HG03460 (cell line): Measurements from ENCODE around the gene PTPN14.

Experiments
- ATAC-seq: cut with Tn5 transposase; IDR thresholded peaks from one replicate; pipeline ENCODE4 v1.9.1; 2021; ENCODE audit not compliant: unreplicated experiment

PTPN14 gene

DNA sequence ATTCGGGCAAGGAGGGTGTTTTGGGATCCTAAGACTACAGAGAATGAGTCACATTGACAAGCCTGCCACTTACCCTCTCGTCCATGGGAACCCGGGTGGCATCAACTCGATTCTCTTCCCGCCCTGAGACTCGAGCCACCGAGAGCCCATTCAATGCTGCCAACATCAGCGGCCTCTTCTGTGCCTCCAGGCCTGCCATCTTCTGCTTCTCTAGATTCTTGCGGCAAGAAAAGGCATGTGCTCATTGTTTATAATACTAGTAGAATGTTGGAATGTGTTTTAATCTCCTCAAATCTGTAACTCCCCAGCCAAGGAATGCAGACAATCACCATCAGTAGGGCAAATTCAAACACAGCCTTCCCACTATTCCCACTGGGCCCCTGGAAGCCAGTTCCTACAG lies 173.5 kb downstream of the PTPN14 start:
- ATAC-seq, result no peak

DNA sequence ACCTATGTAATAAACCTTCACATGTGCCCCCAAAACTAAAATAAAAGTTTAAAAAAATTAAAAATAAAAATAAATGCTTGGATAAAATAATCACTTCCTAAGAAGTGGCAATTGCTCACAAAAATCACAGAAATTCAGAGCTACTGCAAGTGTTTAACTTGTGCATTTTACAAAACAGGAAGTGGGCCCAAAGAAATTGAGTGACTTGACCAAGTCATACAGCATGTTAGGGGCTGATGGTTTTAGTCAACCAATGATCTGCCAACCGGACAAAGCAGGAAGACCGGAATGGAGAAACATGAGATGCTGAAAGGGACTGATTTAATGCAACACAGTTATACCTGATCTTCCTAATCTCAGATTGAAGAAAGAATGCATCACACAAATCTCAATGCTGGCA lies 173.9 kb downstream of the PTPN14 start:
- no peak for ATAC-seq

DNA sequence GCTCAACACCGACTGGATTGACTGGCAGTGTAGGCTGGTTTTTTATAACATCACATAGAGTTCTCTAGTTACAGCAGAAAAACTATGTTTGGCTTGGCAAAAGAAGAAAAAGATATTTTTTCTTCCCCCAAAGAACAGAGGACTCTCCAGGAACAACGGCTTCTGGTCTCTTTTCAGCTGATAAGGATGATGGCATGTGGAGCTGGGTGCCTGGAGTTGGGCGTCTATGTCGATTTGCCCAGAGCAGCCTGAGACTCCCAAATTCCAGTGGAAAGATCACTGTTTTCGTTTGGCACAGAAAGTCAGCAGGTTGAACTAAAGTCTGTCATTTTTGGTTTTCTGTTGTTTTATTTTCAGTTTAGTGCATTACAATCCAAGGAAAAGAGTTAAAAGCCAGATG lies 179.3 kb downstream of the PTPN14 start:
- no peak for ATAC-seq

DNA sequence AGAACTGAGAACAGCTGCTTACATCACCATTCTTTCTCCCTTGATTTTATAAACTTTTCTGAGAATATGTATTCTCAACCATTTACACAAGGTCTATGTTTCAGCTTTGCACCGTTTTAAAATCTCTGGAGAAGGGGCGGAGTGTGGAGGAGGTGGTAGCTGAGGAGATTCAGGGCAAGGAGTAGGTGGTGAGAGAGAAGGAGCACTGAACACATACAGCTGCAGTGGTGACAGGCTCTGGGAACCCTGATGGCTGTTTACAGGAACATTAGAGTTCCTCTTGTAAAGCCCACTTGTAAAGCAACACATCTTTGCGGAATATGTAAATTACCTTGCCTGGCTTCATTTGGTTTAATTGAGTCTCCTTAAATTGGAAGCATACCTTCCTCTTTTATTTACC lies 180.8 kb downstream of the PTPN14 start:
- no peak for ATAC-seq

DNA sequence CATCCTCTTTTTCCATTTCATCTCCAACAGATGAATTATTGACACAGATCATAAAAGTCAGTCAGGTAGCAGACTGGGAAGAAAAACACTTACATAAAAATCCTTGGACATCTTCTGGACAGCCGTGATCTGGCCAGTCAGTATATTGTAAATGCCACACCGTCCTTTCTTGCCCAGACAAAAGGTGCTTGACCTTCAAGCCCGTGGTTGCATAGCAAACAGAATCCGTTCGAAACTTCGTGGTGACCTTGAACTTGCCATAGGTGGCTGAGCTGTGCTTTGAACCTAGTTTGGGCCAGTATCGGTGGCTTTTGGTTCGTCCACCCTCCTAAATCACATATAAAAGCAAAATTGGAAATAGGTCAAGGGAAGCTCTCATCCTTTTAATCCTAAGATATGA lies 182.0 kb downstream of the PTPN14 start:
- ATAC-seq, result no peak

DNA sequence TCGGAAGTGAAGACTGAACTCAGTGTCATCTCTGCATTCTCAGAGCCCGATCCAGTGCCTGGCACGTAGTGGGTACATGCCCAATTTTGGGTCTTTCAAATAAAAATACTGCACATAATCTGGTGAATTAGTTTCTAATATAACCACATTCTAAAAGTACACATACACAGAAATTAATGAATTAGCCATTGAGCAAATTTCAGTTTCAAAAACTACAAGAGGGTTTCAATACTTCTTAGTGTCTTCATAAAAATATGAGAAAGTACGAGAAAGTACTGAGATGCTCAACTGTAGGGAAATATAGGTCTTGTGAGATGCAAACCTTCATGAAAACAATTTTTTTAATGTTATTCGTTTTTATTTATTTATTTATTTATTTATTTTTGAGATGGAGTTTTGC lies 183.6 kb downstream of the PTPN14 start:
- ATAC-seq, result no peak

DNA sequence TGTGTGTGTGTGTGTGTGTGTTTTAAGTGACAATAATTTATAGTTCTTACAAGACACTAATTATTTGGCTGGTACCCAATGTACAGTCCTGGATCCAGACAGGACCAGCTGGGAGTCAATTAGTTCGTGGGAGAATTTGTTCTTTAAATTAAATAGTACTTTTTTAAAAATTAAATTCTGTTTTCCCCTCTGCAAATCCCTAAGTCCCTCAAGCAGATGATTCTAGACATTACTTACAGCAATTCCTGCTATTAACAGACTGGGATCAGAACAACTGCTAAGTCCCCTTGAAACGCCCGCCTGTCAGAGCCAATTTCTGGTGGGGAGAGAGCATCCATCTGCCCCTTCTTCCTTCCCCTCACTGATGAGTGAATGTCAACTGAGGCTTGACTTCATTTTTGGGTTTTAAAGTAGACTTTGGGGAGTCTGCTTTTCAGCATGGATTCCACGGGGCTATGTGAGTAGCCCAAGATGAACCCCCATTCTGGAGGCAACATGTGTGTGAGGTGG lies 186.6 kb downstream of the PTPN14 start:
- ATAC-seq, result no peak

DNA sequence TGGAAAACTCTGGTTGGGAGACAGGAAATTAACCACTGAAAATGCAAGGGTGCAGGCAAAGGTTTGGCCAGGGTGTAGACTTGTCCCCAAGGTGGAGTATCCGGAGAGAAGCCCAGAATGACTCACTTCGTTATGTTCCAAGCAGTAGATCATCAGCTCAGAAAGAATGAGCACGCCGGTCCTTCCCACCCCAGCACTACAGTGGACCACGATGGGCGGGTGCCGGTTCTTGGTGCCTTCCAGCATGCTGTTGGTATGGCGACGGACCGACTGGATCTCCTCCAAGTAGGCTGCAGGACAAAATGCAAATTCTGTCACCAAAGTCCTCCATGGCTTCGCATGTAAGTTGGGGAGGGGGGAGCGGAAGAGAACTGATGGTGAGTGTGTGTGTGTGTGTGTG lies 187.0 kb downstream of the PTPN14 start:
- ATAC-seq, result no peak

DNA sequence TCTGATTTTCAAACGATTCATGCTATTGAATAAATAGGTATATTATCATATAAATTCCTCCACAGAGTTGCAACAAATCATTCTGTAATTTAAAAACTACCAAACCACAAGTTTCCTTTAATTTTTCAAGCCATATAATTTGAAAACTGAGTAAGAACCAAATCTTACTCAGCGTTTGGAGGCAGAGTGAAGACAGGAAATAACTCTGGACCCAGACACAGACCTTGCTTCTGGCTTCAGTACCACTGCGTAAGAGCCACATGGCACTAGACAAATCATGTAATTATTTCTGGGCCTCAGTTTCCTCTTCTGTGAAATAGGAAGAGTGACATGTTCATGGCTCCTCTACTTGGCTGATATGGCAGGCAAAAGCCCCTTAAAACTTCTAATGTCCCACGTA lies 188.0 kb downstream of the PTPN14 start:
- no peak for ATAC-seq

DNA sequence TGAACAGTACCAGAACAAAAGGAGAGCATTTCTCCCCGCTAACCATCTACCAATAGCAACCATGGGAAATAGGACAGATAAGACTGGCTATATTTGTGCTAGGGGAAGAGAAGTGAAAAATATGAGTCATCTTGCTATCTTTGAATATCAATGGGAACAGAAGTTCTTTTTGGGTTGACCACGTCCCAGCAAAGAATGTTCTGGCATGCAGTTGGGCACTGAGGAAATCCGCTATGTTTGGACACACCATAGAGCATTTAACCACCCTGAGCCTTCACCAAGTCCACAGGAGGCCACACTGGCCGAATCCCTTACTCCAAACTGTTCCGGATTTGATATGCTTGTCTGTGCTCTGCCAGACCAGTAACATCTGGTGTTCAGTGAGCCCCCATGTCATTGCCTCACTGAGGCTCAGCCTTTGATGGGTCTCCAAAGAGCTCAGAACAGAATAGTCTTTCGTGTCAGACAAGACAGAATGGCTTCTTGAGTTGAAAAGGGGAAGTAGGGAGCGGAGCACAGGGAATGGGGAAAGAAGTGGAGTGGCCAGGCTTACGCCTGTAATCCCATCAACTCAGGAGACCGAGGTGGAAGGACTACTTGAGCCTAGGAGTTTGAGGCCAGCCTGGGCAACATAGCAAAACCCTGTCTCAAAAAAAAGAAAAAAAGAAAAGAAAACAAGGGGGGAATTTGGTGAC lies 189.1 kb downstream of the PTPN14 start:
- ATAC-seq, result no peak

DNA sequence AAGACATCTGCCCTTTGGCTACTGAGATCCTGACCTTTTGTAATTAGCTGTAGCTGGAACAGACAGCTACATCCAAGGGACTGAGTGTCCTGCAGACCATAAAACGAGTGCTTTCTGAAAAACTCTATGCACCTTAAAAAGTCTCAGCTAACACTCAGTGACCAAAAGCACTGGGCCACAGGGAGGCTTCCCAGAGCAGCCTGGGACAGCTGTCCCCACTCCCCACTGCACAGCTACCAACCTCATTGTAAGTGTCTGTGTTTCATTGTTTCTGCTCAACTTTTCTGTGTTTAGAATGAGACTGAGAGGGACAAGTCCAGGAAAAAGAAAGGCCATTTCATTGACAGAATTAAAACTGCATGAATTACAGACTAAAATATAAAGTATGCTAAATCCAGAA lies 189.8 kb downstream of the PTPN14 start:
- no peak for ATAC-seq

DNA sequence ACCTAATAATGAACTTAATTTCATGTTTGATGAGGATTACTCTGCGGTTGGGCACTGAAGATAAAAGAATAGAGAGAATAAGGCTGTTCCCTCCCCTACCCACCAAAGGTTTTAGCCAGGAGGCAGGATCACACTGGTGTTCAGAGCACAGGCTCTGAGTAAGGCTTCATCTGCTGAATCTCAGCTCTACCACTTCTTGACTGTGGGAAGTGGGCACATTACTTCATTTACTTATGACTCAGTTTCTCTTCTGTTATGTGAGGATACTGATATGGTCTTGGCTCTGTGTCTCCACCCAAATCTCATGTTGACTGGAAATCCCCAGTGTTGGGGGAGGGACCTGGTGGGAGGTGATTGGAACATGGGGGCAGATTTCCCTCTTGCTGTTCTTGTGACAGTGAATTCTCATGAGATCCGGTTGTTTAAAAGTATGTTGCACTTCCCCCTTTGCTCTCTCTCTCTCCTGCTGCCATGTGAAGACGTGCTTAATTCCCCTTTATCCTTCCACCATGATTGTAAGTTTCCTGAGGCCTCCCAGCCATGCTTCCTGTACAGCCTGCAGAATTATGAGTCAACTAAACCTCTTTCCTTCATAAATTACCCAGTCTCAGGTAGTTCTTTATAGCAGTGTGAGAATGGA lies 190.8 kb downstream of the PTPN14 start:
- ATAC-seq, result no peak

DNA sequence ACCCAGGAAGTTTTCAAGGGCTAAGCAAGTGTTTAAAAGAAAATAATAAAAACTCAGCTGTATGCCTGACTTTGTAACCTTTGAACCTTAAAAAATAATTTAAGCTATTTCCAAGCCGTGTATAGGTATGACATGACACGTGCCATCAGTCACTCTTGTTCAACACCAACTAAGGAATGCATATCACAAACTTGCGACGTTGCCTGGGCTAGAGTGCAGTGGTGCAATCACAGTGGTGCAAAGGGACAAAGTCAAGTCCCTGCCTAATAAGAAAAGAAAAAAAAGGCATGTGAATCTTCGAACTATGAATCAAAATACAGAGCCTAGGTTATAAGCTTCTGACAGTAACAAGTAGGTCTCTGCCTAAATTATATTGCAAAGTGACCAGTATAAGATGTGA lies 191.3 kb downstream of the PTPN14 start:
- no peak for ATAC-seq

DNA sequence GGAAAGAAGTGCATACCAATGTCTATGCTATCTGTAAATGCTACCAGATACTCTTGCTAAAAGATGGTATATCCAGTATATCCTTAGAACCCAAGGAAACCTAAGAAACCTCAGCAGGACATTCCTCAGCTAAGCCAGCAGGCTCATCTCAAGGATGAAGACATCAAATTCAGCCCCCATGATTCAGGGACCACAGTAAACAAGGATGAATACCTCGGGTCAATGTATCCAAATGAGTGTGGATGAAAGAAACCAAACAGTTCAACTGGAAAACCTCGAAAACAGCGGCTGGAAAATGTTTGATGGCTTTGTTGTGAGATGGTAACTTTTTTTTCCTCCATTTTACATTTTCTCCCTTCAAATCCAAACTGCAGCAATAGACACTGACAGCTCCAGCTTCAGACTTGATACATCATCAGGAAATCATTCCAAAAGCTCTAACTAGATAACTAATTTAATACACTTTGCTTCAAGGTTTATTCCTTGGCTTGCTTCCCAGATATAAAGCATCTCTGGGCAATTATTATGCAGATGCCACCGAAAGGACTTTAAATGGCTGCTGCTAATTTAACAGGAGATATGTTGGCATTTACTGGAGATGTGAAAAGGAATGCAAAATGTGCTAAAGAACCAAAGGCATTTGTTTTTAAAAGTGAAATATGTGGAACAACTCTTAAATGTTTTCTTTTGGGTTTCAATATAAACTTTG lies 196.8 kb downstream of the PTPN14 start:
- ATAC-seq, result no peak

DNA sequence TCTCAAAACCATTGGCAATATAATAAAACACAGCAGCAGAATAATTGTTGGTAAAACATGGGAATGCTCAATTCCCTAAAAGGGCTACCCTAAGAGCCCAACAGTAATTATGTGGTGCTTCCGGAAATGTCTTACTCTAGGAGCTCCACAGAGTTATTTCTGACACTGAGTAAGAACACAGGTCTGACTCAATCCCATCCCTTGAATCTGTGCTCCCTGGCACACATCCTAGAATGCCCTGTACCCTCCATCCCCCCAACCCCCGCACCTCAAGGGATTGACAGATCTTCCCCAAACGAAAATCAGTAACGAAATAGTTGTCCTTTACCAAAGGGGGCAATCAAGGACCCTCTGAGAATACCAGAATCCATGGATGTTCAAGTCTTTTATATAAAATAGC lies 198.6 kb downstream of the PTPN14 start:
- no peak for ATAC-seq

DNA sequence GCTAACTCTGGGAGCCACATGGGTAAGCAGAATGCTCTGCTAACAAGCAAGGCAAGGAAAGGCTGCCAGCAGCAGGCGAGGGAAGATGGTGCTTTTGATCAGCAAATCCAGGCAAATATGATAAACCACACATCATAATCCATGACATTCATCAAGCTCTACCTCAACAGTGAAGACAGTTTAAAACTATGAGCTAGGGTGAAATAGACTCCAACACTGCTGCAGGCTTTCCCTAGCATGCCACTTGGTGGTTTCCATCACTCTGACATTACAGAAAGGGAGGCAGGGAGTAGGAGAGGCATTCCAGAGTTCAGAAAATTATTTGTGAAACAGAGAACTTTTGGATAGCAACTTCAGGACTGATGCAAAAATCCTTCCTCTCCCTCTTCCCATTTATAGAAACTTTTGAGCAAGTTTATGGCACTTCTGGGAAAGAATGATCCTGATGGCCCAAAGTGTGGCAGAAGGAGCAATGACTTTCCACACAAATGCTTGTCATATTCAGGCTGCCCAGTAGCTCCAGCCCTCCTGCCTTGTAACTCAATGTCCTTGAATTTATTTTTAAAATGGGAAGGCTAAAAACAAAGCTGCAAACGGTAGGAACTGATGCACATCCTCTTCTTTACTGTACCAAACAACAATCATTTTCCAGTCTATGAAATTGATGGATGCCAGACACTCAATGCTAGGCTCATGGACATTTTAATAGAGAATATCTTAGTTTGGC lies 199.7 kb downstream of the PTPN14 start:
- ATAC-seq, result no peak

DNA sequence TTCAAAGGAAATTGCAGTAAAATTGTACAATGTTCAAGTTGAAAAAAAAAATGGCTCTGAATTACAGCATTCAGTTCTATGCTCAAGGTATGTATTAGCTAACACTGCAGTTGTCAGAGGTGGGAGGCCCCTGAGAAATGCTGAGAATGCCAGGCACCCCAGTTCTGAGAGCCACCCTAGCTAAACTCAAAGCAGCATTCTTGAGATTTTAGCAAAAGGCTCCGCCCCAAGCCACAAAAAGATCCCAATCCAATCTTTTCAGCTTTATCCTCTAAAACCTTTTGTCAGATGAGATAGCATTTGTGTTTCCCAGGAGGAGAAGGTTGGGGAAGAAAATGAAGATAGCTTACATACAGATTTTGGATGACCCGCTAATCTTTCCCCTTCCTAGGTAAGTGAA lies 201.6 kb downstream of the PTPN14 start:
- no peak for ATAC-seq

DNA sequence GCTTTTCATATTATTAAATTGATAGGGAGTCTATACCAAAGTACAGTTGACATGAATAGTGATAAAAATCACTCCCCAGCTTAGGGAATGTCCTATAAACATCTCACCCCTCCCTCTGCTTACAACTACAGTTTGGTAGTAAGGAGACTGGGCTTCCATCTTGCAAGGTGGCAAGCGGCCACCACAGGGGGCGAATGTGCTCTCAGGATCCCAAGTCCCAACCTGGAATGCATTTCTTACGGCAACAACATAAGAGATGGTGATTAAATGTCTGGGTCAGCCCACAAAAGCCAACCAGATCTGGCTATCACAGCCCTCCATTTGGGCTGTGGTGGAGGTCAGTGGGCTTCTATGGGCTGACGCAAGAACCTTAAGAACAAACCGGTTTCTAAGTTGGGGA lies 202.4 kb downstream of the PTPN14 start:
- no peak for ATAC-seq

DNA sequence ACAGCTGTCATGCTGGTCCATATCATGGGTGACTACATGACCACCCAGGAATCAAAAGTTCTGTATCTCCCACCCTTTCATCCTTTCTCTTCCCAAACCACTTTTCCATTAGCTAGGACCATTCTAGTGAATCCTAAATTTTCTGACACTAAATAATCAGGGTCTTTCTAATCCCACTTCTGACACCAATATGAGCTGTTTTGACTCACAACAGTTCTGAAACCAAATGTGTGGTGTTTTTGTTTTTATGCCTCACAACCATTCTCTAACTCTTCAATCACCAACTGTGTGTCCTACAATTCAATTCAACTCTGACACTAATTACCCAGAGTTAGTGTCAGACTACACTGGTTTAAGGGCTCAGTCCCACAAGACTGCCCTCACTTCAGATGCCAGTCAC lies 206.5 kb downstream of the PTPN14 start:
- no peak for ATAC-seq

DNA sequence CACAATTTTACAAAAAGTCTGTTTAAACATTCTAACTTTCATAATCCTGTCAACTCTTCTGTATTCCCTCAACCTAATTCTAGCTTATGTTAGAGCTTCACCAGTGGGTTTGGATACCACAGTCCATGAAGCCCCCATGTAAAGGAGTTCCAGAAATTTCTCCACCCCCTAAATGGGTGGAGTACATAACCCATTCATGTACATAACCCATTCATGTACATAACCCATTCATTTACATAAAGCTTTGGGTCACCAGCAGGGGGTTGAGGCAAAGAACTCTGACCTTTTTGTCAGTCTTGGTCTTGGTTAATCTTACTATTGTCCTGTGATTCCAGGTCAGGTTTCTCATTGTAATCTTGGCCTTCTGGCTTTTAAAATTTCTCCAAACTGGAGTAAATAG lies 208.9 kb downstream of the PTPN14 start:
- no peak for ATAC-seq

DNA sequence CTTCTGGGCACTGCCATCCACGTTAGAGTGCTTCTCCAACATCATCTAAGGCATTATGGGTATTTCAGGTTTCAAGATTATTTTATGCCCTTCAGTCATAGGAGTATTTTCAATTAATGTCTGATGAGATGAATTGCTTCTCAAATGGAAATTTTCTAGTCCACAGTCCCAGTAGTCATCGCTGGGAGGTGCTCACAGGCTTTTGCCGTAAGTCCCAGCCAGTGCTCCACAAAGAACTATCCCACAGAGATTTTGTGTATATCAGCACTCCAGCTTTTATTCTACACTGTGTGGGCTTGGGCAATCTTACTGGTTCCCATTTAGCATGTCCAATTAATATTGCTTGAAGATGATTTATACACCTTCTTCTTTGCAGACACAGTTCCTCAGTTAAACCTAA lies 209.5 kb downstream of the PTPN14 start:
- ATAC-seq, result no peak

DNA sequence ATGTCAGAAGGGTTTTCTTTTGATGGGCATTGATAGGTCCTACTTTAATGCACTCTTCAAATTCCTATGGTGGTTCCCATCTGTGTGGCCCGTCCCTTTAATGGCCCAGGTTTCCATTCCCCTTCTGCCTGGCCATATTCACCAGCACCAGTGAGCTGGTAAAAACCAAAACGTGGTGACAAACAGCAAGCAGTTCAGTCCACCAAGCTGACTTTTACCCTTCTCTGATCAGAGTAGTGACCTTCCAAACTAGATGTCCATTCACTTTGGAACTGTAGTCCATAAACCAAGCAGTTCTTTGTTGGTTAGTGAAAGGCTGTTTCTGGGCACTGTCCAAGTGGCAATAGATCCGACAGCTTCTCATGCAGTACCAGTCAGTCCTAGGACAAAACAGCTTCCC lies 209.9 kb downstream of the PTPN14 start:
- no peak for ATAC-seq
